ENCODE data around the gene CFAP298. TPM values are rescaled to one million over a fixed set of nuclear protein-coding genes. Genes with fewer than 3 reads are reported as not detected.

CFAP298 gene
- total RNA-seq, 1 donor from 2014 or later: 46.3 TPM

GRCh38 chr21:32570456-32570855, 41.7 kb downstream of the CFAP298 start:
- no peak for TF ChIP-seq CTCF (conservative IDR thresholded peaks at IDR 0.05)
- peak overlapping the region; percentile 93 for H3K4me3 Mint-ChIP-seq

GRCh38 chr21:32569261-32570230, 42.6 kb downstream of the CFAP298 start:
- Mint-ChIP-seq H3K36me3 (ENCODE audit: low read depth) (peaks cover 25% of the 10 kb centered on the region), H3K9me3 (peaks cover 11% of the 10 kb centered on the region), H3K4me3 (peak overlapping the region; percentile 93), H3K27me3 (ENCODE audit: low read depth) (no peaks in the 10 kb centered on the region), H3K27ac (ENCODE audit: unreplicated experiment) (peak overlapping the region; percentile 58), H3K4me1 (peaks cover 24% of the 10 kb centered on the region)
- peak; percentile 91 for TF ChIP-seq CTCF (conservative IDR thresholded peaks at IDR 0.05)
- DNase-seq (ENCODE audit: low read depth, low spot score): peak; percentile 82

More at GRCh38 chr21:32570456-32570855, 41.7 kb downstream of the CFAP298 start:
- H3K4me1 Mint-ChIP-seq: peaks cover 24% of the 10 kb centered on the region
- H3K9me3 Mint-ChIP-seq: peaks cover 2% of the 10 kb centered on the region
- no peak for DNase-seq (ENCODE audit: low read depth, low spot score)
- H3K36me3 Mint-ChIP-seq (ENCODE audit: low read depth): peaks cover 16% of the 10 kb centered on the region
- no peaks in the 10 kb centered on the region for H3K27me3 Mint-ChIP-seq (ENCODE audit: low read depth)
- H3K27ac Mint-ChIP-seq (ENCODE audit: unreplicated experiment): no peak overlapping the region

GRCh38 chr21:32567626-32568025, 44.6 kb downstream of the CFAP298 start:
- Mint-ChIP-seq H3K4me3 (no peak overlapping the region), H3K27ac (ENCODE audit: unreplicated experiment) (no peak overlapping the region), H3K27me3 (ENCODE audit: low read depth) (no peaks in the 10 kb centered on the region), H3K36me3 (ENCODE audit: low read depth) (peaks cover 29% of the 10 kb centered on the region), H3K4me1 (peaks cover 24% of the 10 kb centered on the region), H3K9me3 (peaks cover 16% of the 10 kb centered on the region)
- no peak for DNase-seq (ENCODE audit: low read depth, low spot score)
- TF ChIP-seq CTCF (conservative IDR thresholded peaks at IDR 0.05): no peak

GRCh38 chr21:32566741-32567389, 45.3 kb downstream of the CFAP298 start:
- TF ChIP-seq CTCF (conservative IDR thresholded peaks at IDR 0.05): no peak
- no peak for DNase-seq (ENCODE audit: low read depth, low spot score)
- Mint-ChIP-seq H3K27me3 (ENCODE audit: low read depth) (no peaks in the 10 kb centered on the region), H3K9me3 (peaks cover 16% of the 10 kb centered on the region), H3K27ac (ENCODE audit: unreplicated experiment) (no peak overlapping the region), H3K4me1 (peaks cover 24% of the 10 kb centered on the region), H3K4me3 (no peak overlapping the region), H3K36me3 (ENCODE audit: low read depth) (peaks cover 29% of the 10 kb centered on the region)

GRCh38 chr21:32565856-32566465, 46.2 kb downstream of the CFAP298 start:
- Mint-ChIP-seq H3K4me1 (peaks cover 22% of the 10 kb centered on the region), H3K36me3 (ENCODE audit: low read depth) (peaks cover 29% of the 10 kb centered on the region), H3K9me3 (peaks cover 16% of the 10 kb centered on the region), H3K27ac (ENCODE audit: unreplicated experiment) (no peak overlapping the region), H3K4me3 (no peak overlapping the region), H3K27me3 (ENCODE audit: low read depth) (no peaks in the 10 kb centered on the region)
- no peak for TF ChIP-seq CTCF (conservative IDR thresholded peaks at IDR 0.05)
- no peak for DNase-seq (ENCODE audit: low read depth, low spot score)
